GM23338 (cell line): Measurements from ENCODE around the gene PICALM. TPM values are rescaled to one million over a fixed set of nuclear protein-coding genes. Genes with fewer than 3 reads are reported as not detected.

Experiments
- ATAC-seq: fragments of 200-7000 bp; cut with Tn5 transposase; 3 replicates; pipeline ENCODE4 v1.9.1; 2020
- DNase-seq: peaks from one replicate; pipeline ENCODE4 v3.0.0-alpha.2; 2015; ENCODE audit warnings: low spot score
- H2AFZ ChIP-seq: fragments of 200-600 bp; sonication (generic); 2 replicates; pipeline ENCODE4 v1.8.0; 2016; ENCODE audit warnings: antibody characterized with exemption, mild to moderate bottlenecking, moderate library complexity
- H3F3A ChIP-seq: fragments of 200-600 bp; sonication (generic); replicated peaks from 2 replicates; pipeline ENCODE4 v1.8.0; 2017; ENCODE audit warnings: antibody characterized with exemption, mixed run types, low read depth
- H3K27ac ChIP-seq: fragments of 200-600 bp; sonication (generic); 2 replicates; pipeline ENCODE4 v1.6.1; 2016; ENCODE audit warnings: low read depth
- H3K27me3 ChIP-seq: fragments of 200-600 bp; sonication (generic); 2 replicates; pipeline ENCODE4 v1.8.0; 2016; ENCODE audit warnings: mild to moderate bottlenecking, mixed run types, moderate library complexity; ENCODE audit not compliant: insufficient read depth
- H3K36me3 ChIP-seq: fragments of 200-600 bp; sonication (generic); 2 replicates; pipeline ENCODE4 v1.8.0; 2016; ENCODE audit warnings: mild to moderate bottlenecking; ENCODE audit not compliant: insufficient read depth
- H3K4me1 ChIP-seq: fragments of 200-600 bp; sonication (generic); 2 replicates; pipeline ENCODE4 v1.8.0; 2016; ENCODE audit warnings: mild to moderate bottlenecking, moderate library complexity; ENCODE audit not compliant: insufficient read depth
- H3K4me2 ChIP-seq: fragments of 200-600 bp; sonication (generic); 2 replicates; pipeline ENCODE4 v1.7.1; 2017; ENCODE audit warnings: mixed run types
- H3K4me3 ChIP-seq: fragments of 200-600 bp; sonication (generic); 2 replicates; pipeline ENCODE4 v1.6.1; 2016; ENCODE audit warnings: mixed run types
- H3K79me2 ChIP-seq: fragments of 200-600 bp; sonication (generic); replicated peaks from 2 replicates; pipeline ENCODE4 v1.8.0; 2017; ENCODE audit warnings: mild to moderate bottlenecking; ENCODE audit not compliant: insufficient read depth
- H3K9me2 ChIP-seq: fragments of 200-600 bp; sonication (generic); 2 replicates; pipeline ENCODE4 v1.8.0; 2017; ENCODE audit not compliant: insufficient read depth
- H4K20me1 ChIP-seq: fragments of 200-600 bp; sonication (generic); replicated peaks from 2 replicates; pipeline ENCODE4 v1.8.0; 2017; ENCODE audit warnings: mild to moderate bottlenecking; ENCODE audit not compliant: insufficient read depth
- H3K27ac Mint-ChIP-seq: 2 replicates; pipeline ENCODE4 v1.8.0; 2020; ENCODE audit warnings: inconsistent platforms, mild to moderate bottlenecking, moderate library complexity, mixed read lengths
- H3K27me3 Mint-ChIP-seq: 3 replicates; pipeline ENCODE4 v1.8.0; 2022; ENCODE audit warnings: low read depth, mild to moderate bottlenecking, moderate library complexity, mixed read lengths, inconsistent platforms; ENCODE audit not compliant: insufficient read depth, poor library complexity
- H3K36me3 Mint-ChIP-seq: 3 replicates; pipeline ENCODE4 v1.8.0; 2021; ENCODE audit warnings: low read depth, mild to moderate bottlenecking, inconsistent platforms, moderate library complexity, mixed read lengths
- H3K4me1 Mint-ChIP-seq: 3 replicates; pipeline ENCODE4 v1.8.0; 2020; ENCODE audit warnings: mild to moderate bottlenecking, inconsistent platforms, mixed read lengths
- H3K4me3 Mint-ChIP-seq: 3 replicates; pipeline ENCODE4 v1.8.0; 2021; ENCODE audit warnings: moderate library complexity, mild to moderate bottlenecking, inconsistent platforms, mixed read lengths
- H3K9me3 Mint-ChIP-seq: 3 replicates; pipeline ENCODE4 v1.8.0; 2020; ENCODE audit warnings: moderate library complexity, mild to moderate bottlenecking, inconsistent platforms, mixed read lengths
- CTCF ChIP-seq, 2 experiments: fragments of 200-600 bp in 1 of 2; sonication (generic) in 1 of 2; conservative IDR thresholded peaks; 2 replicates each; pipeline versions ENCODE4 v1.5.1 to v1.6.1; 2016 to 2017; ENCODE audit warnings: antibody characterized with exemption in 2 of 2, low read depth in 2 of 2, mild to moderate bottlenecking in 2 of 2, moderate library complexity in 1 of 2
- EZH2phosphoT487 ChIP-seq: fragments of 200-600 bp; sonication (generic); IDR thresholded peaks from one replicate; pipeline ENCODE4 v1.8.1; 2018; ENCODE audit warnings: antibody characterized with exemption; ENCODE audit not compliant: unreplicated experiment
- POLR2AphosphoS5 ChIP-seq: IDR thresholded peaks from 2 replicates; pipeline ENCODE4 v1.6.1; 2016; ENCODE audit warnings: antibody characterized with exemption, low read depth
- ZNF462 ChIP-seq: fragments of 250-450 bp; sonication (Bioruptor Pico); IDR thresholded peaks from 2 replicates; pipeline ENCODE4 v1.5.0; 2020; ENCODE audit warnings: mild to moderate bottlenecking, moderate library complexity
- polyA plus RNA-seq: library from polyadenylated mRNA; unstranded; fragments of >200 nt; fragmentation: Nextera tagmentation; extraction: Ambion mirVana; gene quantifications from 2 replicates; pipeline ENCODE4 v1.2.1, GENCODE V29; 2016
- total RNA-seq: library from RNA; depleted of rRNA; stranded (reverse); fragments of >200 nt; shearing (Covaris generic); gene quantifications from 2 replicates; pipeline ENCODE4 v1.2.3, GENCODE V29; 2014

The PICALM gene
- total and polyA plus RNA-seq, 2 experiments from 2014 or later, result 27.9 to 134 TPM

- TF ChIP-seq ZNF462 (CRISPR knock-in tag) (no peak), EZH2phosphoT487 (no peak), CTCF (conservative IDR thresholded peaks at IDR 0.05; ENCODE audit: low read depth in 2 of 2) (no peak)
Measured at GRCh38 chr11:85949798-85950197, 119.1 kb downstream of the PICALM start (continued).

GRCh38 chr11:85948884-85949283, 120.0 kb downstream of the PICALM start:
- no peaks in the 10 kb centered on the region for H3K4me1 Mint-ChIP-seq
- H3K36me3 Mint-ChIP-seq, result peaks cover 15% of the 10 kb centered on the region; the same call in 2 of the 3 replicates
- H3K4me3 Mint-ChIP-seq, result no peak overlapping the region
- Histone ChIP-seq H3K9me2 (no peaks in the 10 kb centered on the region), H3K36me3 (no peaks in the 10 kb centered on the region), H4K20me1 (no peaks in the 10 kb centered on the region), H3F3A (no peaks in the 10 kb centered on the region), H3K27me3 (no peaks in the 10 kb centered on the region), H2AFZ (no peak overlapping the region), H3K79me2 (no peaks in the 10 kb centered on the region), H3K4me2 (no peak overlapping the region), H3K4me1 (no peaks in the 10 kb centered on the region), H3K4me3 (no peak overlapping the region), H3K27ac (no peak overlapping the region)
- H3K27ac Mint-ChIP-seq, result no peak overlapping the region
- peaks cover 2% of the 10 kb centered on the region for H3K27me3 Mint-ChIP-seq
- DNase-seq (no peak), ATAC-seq (no peak)
- H3K9me3 Mint-ChIP-seq, result peaks cover 20% of the 10 kb centered on the region
- TF ChIP-seq POLR2AphosphoS5, result no peak
- no peak for TF ChIP-seq ZNF462 (CRISPR knock-in tag)
- TF ChIP-seq CTCF (conservative IDR thresholded peaks at IDR 0.05; ENCODE audit: low read depth in 2 of 2), result no peak
- TF ChIP-seq EZH2phosphoT487, result no peak
